Neural cell (in vitro differentiated cells): Measurements from ENCODE around the gene ZNF207. TPM values are rescaled to one million over a fixed set of nuclear protein-coding genes. Genes with fewer than 3 reads are reported as not detected.

ENCODE experiments used
- H2AFZ ChIP-seq: fragments of 200-600, 300-800 bp; sonication (generic), shearing (Covaris generic); 2 replicates; pipeline ENCODE4 v1.6.0; 2014; ENCODE audit warnings: low read depth, mild to moderate bottlenecking, antibody characterized with exemption, low read length, moderate library complexity
- H3F3A ChIP-seq: fragments of 200-600 bp; shearing (Covaris generic); 2 replicates; pipeline ENCODE4 v1.6.1; 2016; ENCODE audit warnings: mild to moderate bottlenecking, moderate library complexity, mixed read lengths, antibody characterized with exemption, low read length; ENCODE audit not compliant: insufficient read depth, poor library complexity, severe bottlenecking
- H3K27ac ChIP-seq: fragments of 200-600, 300-800 bp; sonication (generic), shearing (Covaris generic); 2 replicates; pipeline ENCODE4 v1.5.1; 2014; ENCODE audit warnings: mild to moderate bottlenecking, low read length, moderate library complexity
- H3K27me3 ChIP-seq: fragments of 300-800, 200-600 bp; sonication (generic), shearing (Covaris generic); 2 replicates; pipeline ENCODE4 v1.6.0; 2014; ENCODE audit warnings: mild to moderate bottlenecking, low read depth, low read length, moderate library complexity; ENCODE audit not compliant: insufficient read depth
- H3K36me3 ChIP-seq: fragments of 300-800, 200-600 bp; sonication (generic), shearing (Covaris generic); 2 replicates; pipeline ENCODE4 v1.5.1; 2014; ENCODE audit warnings: mild to moderate bottlenecking, antibody characterized with exemption, low read length, moderate library complexity; ENCODE audit not compliant: insufficient read depth
- H3K4me2 ChIP-seq: fragments of 300-800, 200-600 bp; sonication (generic), shearing (Covaris generic); 2 replicates; pipeline ENCODE4 v1.6.0; 2014; ENCODE audit warnings: mild to moderate bottlenecking, low read length
- H3K4me3 ChIP-seq: fragments of 300-800, 200-600 bp; sonication (generic), shearing (Covaris generic); 2 replicates; pipeline ENCODE4 v1.5.1; 2014; ENCODE audit warnings: mild to moderate bottlenecking, low read length, moderate library complexity
- H3K79me2 ChIP-seq: fragments of 200-600 bp; shearing (Covaris generic); replicated peaks from 2 replicates; pipeline ENCODE4 v1.6.0; 2014; ENCODE audit warnings: mild to moderate bottlenecking, low read length, moderate library complexity; ENCODE audit not compliant: insufficient read depth
- H3K9ac ChIP-seq: fragments of 300-800, 200-600 bp; sonication (generic), shearing (Covaris generic); 2 replicates; pipeline ENCODE4 v1.6.1; 2016; ENCODE audit warnings: mild to moderate bottlenecking, low read length, mixed read lengths
- H3K9me2 ChIP-seq: fragments of 200-600 bp; shearing (Covaris generic); 2 replicates; pipeline ENCODE4 v1.6.1; 2016; ENCODE audit warnings: mild to moderate bottlenecking, low read length, mixed read lengths; ENCODE audit not compliant: insufficient read depth
- H3K9me3 ChIP-seq: fragments of 200-600, 300-800 bp; sonication (generic), shearing (Covaris generic); 2 replicates; pipeline ENCODE4 v1.6.1; 2016; ENCODE audit warnings: mild to moderate bottlenecking, mixed run types, low read length, moderate library complexity, mixed read lengths
- H4K20me1 ChIP-seq: fragments of 200-600 bp; shearing (Covaris generic); 2 replicates; pipeline ENCODE4 v1.6.1; 2016; ENCODE audit warnings: mild to moderate bottlenecking, mixed run types; ENCODE audit not compliant: insufficient read depth
- CTCF ChIP-seq: fragments of 450-650 bp; IDR thresholded peaks from 2 replicates; pipeline ENCODE4 v1.5.1; 2014; ENCODE audit warnings: antibody characterized with exemption, mild to moderate bottlenecking, moderate library complexity; ENCODE audit not compliant: poor library complexity, severe bottlenecking
- EP300 ChIP-seq: fragments of 450-650 bp; conservative IDR thresholded peaks from 2 replicates; pipeline ENCODE4 v1.6.1; 2014; ENCODE audit warnings: antibody characterized with exemption, mild to moderate bottlenecking, moderate library complexity; ENCODE audit not compliant: poor library complexity, severe bottlenecking
- EZH2 ChIP-seq: fragments of 200-600, 300-800 bp; shearing (Covaris generic), sonication (generic); IDR thresholded peaks from 2 replicates; pipeline ENCODE4 v1.6.1; 2014; ENCODE audit warnings: antibody characterized with exemption, low read length, borderline replicate concordance, mild to moderate bottlenecking; ENCODE audit not compliant: insufficient read depth, poor library complexity, severe bottlenecking
- MXI1 ChIP-seq: fragments of 450-650 bp; conservative IDR thresholded peaks from 2 replicates; pipeline ENCODE4 v1.6.1; 2014; ENCODE audit warnings: antibody characterized with exemption, mild to moderate bottlenecking; ENCODE audit not compliant: poor library complexity, severe bottlenecking
- POLR2AphosphoS5 ChIP-seq: IDR thresholded peaks from 2 replicates; pipeline ENCODE4 v1.6.1; 2012
- RAD21 ChIP-seq: fragments of 450-650 bp; conservative IDR thresholded peaks from 2 replicates; pipeline ENCODE4 v1.6.1; 2014; ENCODE audit warnings: antibody characterized with exemption, mild to moderate bottlenecking, moderate library complexity
- REST ChIP-seq: IDR thresholded peaks from 2 replicates; pipeline ENCODE4 v1.6.1; 2012; ENCODE audit warnings: borderline replicate concordance
- SMC3 ChIP-seq: fragments of 450-650 bp; conservative IDR thresholded peaks from 2 replicates; pipeline ENCODE4 v1.6.1; 2014; ENCODE audit warnings: antibody characterized with exemption, mild to moderate bottlenecking, moderate library complexity; ENCODE audit not compliant: poor library complexity
- TAF1 ChIP-seq: IDR thresholded peaks from 2 replicates; pipeline ENCODE4 v1.6.1; 2012; ENCODE audit warnings: low read depth
- polyA plus RNA-seq: library from polyadenylated mRNA; depleted of rRNA; stranded (reverse); fragments of >200 nt; gene quantifications from 2 replicates; pipeline ENCODE4 v1.2.3, GENCODE V29; 2014

ZNF207 gene
- polyA plus RNA-seq, 1 donor from 2014 or later, result 188 TPM

- Histone ChIP-seq H2AFZ (no peak overlapping the region), H3K36me3 (no peaks in the 10 kb centered on the region), H3K4me3 (no peak overlapping the region), H3K27me3 (no peaks in the 10 kb centered on the region), H3K4me2 (no peak overlapping the region), H3F3A (no peaks in the 10 kb centered on the region), H4K20me1 (no peaks in the 10 kb centered on the region), H3K9me2 (no peaks in the 10 kb centered on the region), H3K9ac (no peak overlapping the region), H3K9me3 (peaks cover 6% of the 10 kb centered on the region), H3K27ac (no peak overlapping the region), H3K79me2 (no peaks in the 10 kb centered on the region)
- TF ChIP-seq POLR2AphosphoS5 (no peak), CTCF (no peak), EZH2 (no peak), REST (no peak), SMC3 (no peak), RAD21 (no peak), EP300 (no peak)
These were observed 76.9 kb downstream of the ZNF207 start for GRCh38 chr17:32426894-32427293.

- H3F3A ChIP-seq, result no peaks in the 10 kb centered on the region
- no peaks in the 10 kb centered on the region for H3K36me3 ChIP-seq
- no peak overlapping the region for H3K27ac ChIP-seq
- no peaks in the 10 kb centered on the region for H3K27me3 ChIP-seq
- H3K9ac ChIP-seq, result no peak overlapping the region
- H2AFZ ChIP-seq, result no peak overlapping the region
- H4K20me1 ChIP-seq, result no peaks in the 10 kb centered on the region
- no peaks in the 10 kb centered on the region for H3K79me2 ChIP-seq
- H3K9me3 ChIP-seq, result peaks cover 6% of the 10 kb centered on the region
- H3K4me3 ChIP-seq, result no peak overlapping the region
- H3K9me2 ChIP-seq, result no peaks in the 10 kb centered on the region
- TF ChIP-seq REST, result no peak
- no peak for TF ChIP-seq SMC3
- TF ChIP-seq EZH2, result no peak
- no peak for TF ChIP-seq CTCF
- TF ChIP-seq MXI1, result no peak
- no peak for TF ChIP-seq RAD21
- TF ChIP-seq TAF1, result no peak
- TF ChIP-seq EP300, result no peak
- no peak for TF ChIP-seq POLR2AphosphoS5
- no peak overlapping the region for H3K4me2 ChIP-seq
These were observed 79.6 kb downstream of the ZNF207 start for GRCh38 chr17:32429598-32429997.
